PC-3 (cell line): ENCODE measurements around the gene CRPPA. TPM values are rescaled to one million over a fixed set of nuclear protein-coding genes. Genes with fewer than 3 reads are reported as not detected.

ENCODE experiments used
- ATAC-seq: fragments of 200-7000 bp; cut with Tn5 transposase; 2 replicates; pipeline ENCODE4 v1.9.1; 2020; ENCODE audit warnings: mild to moderate bottlenecking, moderate library complexity
- BruUV-seq: library from RNA; stranded (reverse); fragments of 400-500 nt; replicated peaks from 2 replicates; lab custom pipeline; 2021; lab: Mats Ljungman, UMichigan
- CTCF ChIA-PET: fragments of 300-600 bp; sonication (Branson Sonifier 250); formaldehyde crosslinking; loops from one replicate; lab custom pipeline; 2022; ENCODE audit warnings: antibody characterized with exemption; lab: Charles Lee
- POLR2A ChIA-PET: fragments of 300-600 bp; sonication (Branson Sonifier 250); formaldehyde crosslinking; loops from one replicate; lab custom pipeline; 2022; ENCODE audit warnings: antibody characterized with exemption; ENCODE audit not compliant: unreplicated experiment; lab: Charles Lee
- DNase-seq: peaks from one replicate; pipeline ENCODE4 v3.0.0-alpha.2; 2015
- H2AFZ ChIP-seq: fragments of 300-600 bp; sonication (generic); 2 replicates; pipeline ENCODE4 v1.6.0; 2016; ENCODE audit warnings: antibody characterized with exemption, low read length
- H3F3A ChIP-seq: fragments of 300-600 bp; sonication (generic); one replicate; pipeline ENCODE4 v1.6.0; 2017; ENCODE audit warnings: antibody characterized with exemption, low read length, control low read depth, mild to moderate bottlenecking; ENCODE audit not compliant: unreplicated experiment
- H3K27ac ChIP-seq: fragments of 300-600 bp; sonication (generic); 2 replicates; pipeline ENCODE4 v1.5.1; 2016; ENCODE audit warnings: mild to moderate bottlenecking, low read length
- H3K27me3 ChIP-seq: fragments of 300-600 bp; sonication (generic); 2 replicates; pipeline ENCODE4 v1.6.1; 2016; ENCODE audit warnings: low read length, mixed read lengths
- H3K36me3 ChIP-seq: fragments of 300-600 bp; sonication (generic); 2 replicates; pipeline ENCODE4 v1.6.1; 2016; ENCODE audit warnings: low read depth, mixed run types, low read length, mixed read lengths
- H3K4me1 ChIP-seq: fragments of 300-600 bp; sonication (generic); 2 replicates; pipeline ENCODE4 v1.5.1; 2016; ENCODE audit warnings: low read length; ENCODE audit not compliant: insufficient read depth
- H3K4me2 ChIP-seq: fragments of 300-600 bp; sonication (generic); 2 replicates; pipeline ENCODE4 v1.6.0; 2016; ENCODE audit warnings: low read length
- H3K4me3 ChIP-seq: fragments of 300-600 bp; sonication (generic); 2 replicates; pipeline ENCODE4 v1.5.1; 2016; ENCODE audit warnings: mild to moderate bottlenecking, low read length, mixed read lengths
- H3K79me2 ChIP-seq: fragments of 300-600 bp; sonication (generic); 2 replicates; pipeline ENCODE4 v1.6.1; 2017; ENCODE audit warnings: low read length, mixed read lengths
- H3K9ac ChIP-seq: fragments of 300-600 bp; sonication (generic); 2 replicates; pipeline ENCODE4 v1.6.0; 2016; ENCODE audit warnings: mild to moderate bottlenecking, low read length
- H3K9me2 ChIP-seq: fragments of 300-600 bp; sonication (generic); replicated peaks from 2 replicates; pipeline ENCODE4 v1.6.1; 2016; ENCODE audit warnings: mixed run types, low read length, mixed read lengths
- H3K9me3 ChIP-seq: fragments of 300-600 bp; sonication (generic); 2 replicates; pipeline ENCODE4 v1.6.1; 2016; ENCODE audit warnings: low read length, mixed read lengths
- H4K20me1 ChIP-seq: fragments of 300-600 bp; sonication (generic); 2 replicates; pipeline ENCODE4 v1.6.1; 2016; ENCODE audit warnings: low read length, mixed read lengths
- CTCF ChIP-seq: fragments of 300-600 bp; sonication (generic); conservative IDR thresholded peaks from 2 replicates; pipeline ENCODE4 v1.5.1; 2017; ENCODE audit warnings: antibody characterized with exemption, low read depth, mild to moderate bottlenecking, low read length
- EZH2 ChIP-seq: fragments of 300-600 bp; sonication (generic); IDR thresholded peaks from one replicate; pipeline ENCODE4 v1.6.1; 2017; ENCODE audit warnings: antibody characterized with exemption, mild to moderate bottlenecking, low read length; ENCODE audit not compliant: unreplicated experiment
- EZH2phosphoT487 ChIP-seq: fragments of 300-600 bp; sonication (generic); IDR thresholded peaks from 2 replicates; pipeline ENCODE4 v1.6.1; 2018; ENCODE audit warnings: mild to moderate bottlenecking, antibody characterized with exemption, low read length, borderline replicate concordance
- intact Hi-C: fragments of 100-400 bp; cut with micrococcal nuclease; formaldehyde crosslinking; loops from 2 replicates; pipeline ENCODE4 v1.9.0; 2023
- total RNA-seq: library from RNA; depleted of rRNA; stranded (reverse); fragments of >200 nt; gene quantifications from 2 replicates; pipeline ENCODE4 v1.2.3, GENCODE V29; 2014

CRPPA gene
- total RNA-seq, 1 experiment from 2014 or later: 1.2 TPM

- CTCF ChIA-PET: interaction anchor here (3.4 kb wide), 1 partner anchor 131 kb away, joined by 21 read pairs; no protein-coding TSS in a partner anchor
- TF ChIP-seq CTCF (no peak), EZH2 (no peak), EZH2phosphoT487 (no peak)
- intact Hi-C loops: no loop called here
- ATAC-seq: no peak
- no peak overlapping the region for H2AFZ ChIP-seq
- no peak for DNase-seq
- no peak overlapping the region for H3K27ac ChIP-seq
- POLR2A ChIA-PET: no interaction called here
- no peak overlapping the region for H3K4me3 ChIP-seq
- peaks cover under 1% of the 10 kb centered on the region for H3F3A ChIP-seq
- no TSS peak for BruUV-seq
- no peaks in the 10 kb centered on the region for H3K9me3 ChIP-seq
- no peaks in the 10 kb centered on the region for H4K20me1 ChIP-seq
- peaks cover 19% of the 10 kb centered on the region for H3K4me1 ChIP-seq
- no peaks in the 10 kb centered on the region for H3K9me2 ChIP-seq
- no peaks in the 10 kb centered on the region for H3K36me3 ChIP-seq
- H3K79me2 ChIP-seq: no peaks in the 10 kb centered on the region
- no peak overlapping the region for H3K9ac ChIP-seq
- no peak overlapping the region for H3K4me2 ChIP-seq
- no peaks in the 10 kb centered on the region for H3K27me3 ChIP-seq
Observed at GRCh38 chr7:16433568-16434122, 12.3 kb upstream of the CRPPA start.

GRCh38 chr7:16432425-16432731 lies 11.0 kb upstream of the CRPPA start:
- Histone ChIP-seq H3K4me3 (no peak overlapping the region), H3K9me2 (no peaks in the 10 kb centered on the region), H3K27ac (no peak overlapping the region), H3F3A (peaks cover 4% of the 10 kb centered on the region), H3K9ac (no peak overlapping the region), H3K79me2 (no peaks in the 10 kb centered on the region), H4K20me1 (no peaks in the 10 kb centered on the region), H3K36me3 (no peaks in the 10 kb centered on the region), H3K4me2 (no peak overlapping the region), H3K4me1 (peaks cover 26% of the 10 kb centered on the region), H2AFZ (no peak overlapping the region), H3K9me3 (no peaks in the 10 kb centered on the region), H3K27me3 (no peaks in the 10 kb centered on the region)
- no peak for DNase-seq
- BruUV-seq: no TSS peak
- TF ChIP-seq EZH2phosphoT487 (no peak), EZH2 (no peak), CTCF (no peak)
- no peak for ATAC-seq
- intact Hi-C loops: loop anchor here (1.0 kb wide), 2 partner anchors 133 to 318 kb away; no protein-coding TSS in a partner anchor
- POLR2A ChIA-PET: no interaction called here
- CTCF ChIA-PET: interaction anchor here (0.6 to 3.4 kb wide), 2 partner anchors 70 to 132 kb away, joined by 4 to 21 read pairs; no protein-coding TSS in a partner anchor

- Histone ChIP-seq H3K9me2 (no peaks in the 10 kb centered on the region), H3K36me3 (no peaks in the 10 kb centered on the region), H3K27me3 (no peaks in the 10 kb centered on the region), H3K4me2 (no peak overlapping the region), H3K79me2 (no peaks in the 10 kb centered on the region), H3K9ac (no peak overlapping the region), H4K20me1 (no peaks in the 10 kb centered on the region), H3K27ac (no peak overlapping the region), H2AFZ (no peak overlapping the region), H3F3A (peaks cover 4% of the 10 kb centered on the region), H3K4me1 (peaks cover 26% of the 10 kb centered on the region), H3K4me3 (no peak overlapping the region), H3K9me3 (no peaks in the 10 kb centered on the region)
- CTCF ChIA-PET: interaction anchor here (0.6 to 3.4 kb wide), 2 partner anchors 71 to 133 kb away, joined by 4 to 21 read pairs; no protein-coding TSS in a partner anchor
- DNase-seq (peak; percentile 64), ATAC-seq (peak; percentile 64)
- intact Hi-C loops: loop anchor here (1.0 kb wide), 2 partner anchors 133 to 318 kb away; no protein-coding TSS in a partner anchor
- POLR2A ChIA-PET: no interaction called here
- BruUV-seq: no TSS peak
- no peak for TF ChIP-seq EZH2
- TF ChIP-seq CTCF: peak; percentile 77
Observed at GRCh38 chr7:16431646-16432424, 10.5 kb upstream of the CRPPA start.
